GM18520 (cell line): ENCODE measurements around the gene PMP22.

ENCODE experiments used
- ATAC-seq: cut with Tn5 transposase; IDR thresholded peaks from one replicate; pipeline ENCODE4 v1.9.1; 2021; ENCODE audit not compliant: unreplicated experiment

The PMP22 gene

DNA sequence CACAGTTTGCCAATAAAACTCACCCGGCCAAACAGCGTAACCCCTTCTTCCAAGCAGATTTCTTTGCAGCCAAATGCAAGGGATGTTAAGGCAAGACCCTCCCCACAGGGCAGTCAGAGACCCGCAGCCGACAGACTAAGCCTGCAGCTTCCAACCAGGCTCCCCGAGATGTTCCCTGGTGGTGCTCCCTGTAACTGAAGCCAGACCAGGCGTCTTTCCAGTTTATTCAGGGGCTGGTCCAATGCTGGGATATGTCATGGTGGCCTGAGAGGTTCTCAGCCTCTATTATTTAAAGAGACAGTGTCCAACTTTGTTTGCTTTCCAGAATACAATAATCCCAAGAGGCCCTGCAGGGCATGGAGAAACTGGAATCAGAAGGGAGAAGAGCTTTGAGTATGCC, at the start of gene PMP22:
PMP22 (minus strand) TSS at position 196 of the 400 bp plus-strand sequence. CDS start 4,599 bp downstream, outside the sequence.
- ATAC-seq, result no peak

DNA sequence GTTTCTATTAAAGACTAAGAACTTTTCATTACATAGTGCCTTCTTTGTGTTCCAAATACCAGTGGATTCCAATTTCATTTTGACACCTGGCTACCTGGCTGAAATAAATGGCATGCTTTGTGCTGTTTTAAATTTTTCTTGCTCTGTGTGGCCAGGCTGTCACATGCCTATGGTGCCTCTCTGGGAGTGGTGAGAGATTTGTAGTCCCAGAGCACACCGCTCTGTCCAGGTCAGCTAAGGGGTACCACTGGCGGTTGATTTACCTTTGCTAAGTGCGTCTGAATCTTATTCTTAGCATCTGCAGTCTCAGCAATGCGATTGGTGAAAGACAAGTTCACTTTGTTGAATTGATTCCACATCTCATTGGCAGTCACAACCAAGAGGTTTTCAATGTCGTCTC, 46.9 kb upstream of the PMP22 start:
- ATAC-seq, result no peak

DNA sequence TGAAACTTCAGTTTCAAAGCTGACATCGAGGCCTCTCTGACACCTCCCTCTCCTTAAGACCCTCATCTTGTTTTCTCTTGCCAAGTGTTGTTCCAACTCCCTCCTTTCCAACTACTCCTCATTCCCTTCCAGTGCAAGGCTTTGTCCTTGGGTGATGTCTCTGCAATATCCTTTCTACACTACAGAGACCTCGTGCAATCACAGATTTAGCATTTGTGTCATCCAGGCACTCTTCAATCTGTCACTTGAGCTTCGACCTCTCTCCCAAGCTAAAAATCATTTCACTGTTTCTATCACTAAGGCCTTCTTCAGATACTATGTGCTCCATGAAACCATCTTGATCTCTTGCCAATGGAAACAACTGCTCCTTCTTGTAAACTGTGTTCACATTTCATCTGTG, 44.7 kb upstream of the PMP22 start:
- ATAC-seq, result no peak

DNA sequence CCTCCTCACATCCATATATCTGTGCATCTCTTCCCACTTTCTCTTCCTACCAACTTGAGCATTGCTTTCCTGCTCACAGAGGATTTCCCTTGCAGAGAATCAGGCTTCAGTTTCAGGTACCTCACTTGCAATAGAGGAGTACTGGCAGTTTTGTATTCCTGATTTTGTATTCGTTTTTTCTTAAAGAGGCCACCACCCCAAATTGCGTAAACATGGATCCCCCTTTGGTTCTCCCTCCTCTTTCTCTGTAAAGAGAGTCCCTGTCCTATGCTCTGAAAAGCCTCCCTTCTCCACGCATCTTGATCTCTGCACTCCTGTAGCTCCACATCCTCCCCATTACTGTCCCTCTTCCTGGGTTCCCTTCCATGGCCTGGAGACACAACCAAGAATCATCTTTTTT, 44.1 kb upstream of the PMP22 start:
- no peak for ATAC-seq

DNA sequence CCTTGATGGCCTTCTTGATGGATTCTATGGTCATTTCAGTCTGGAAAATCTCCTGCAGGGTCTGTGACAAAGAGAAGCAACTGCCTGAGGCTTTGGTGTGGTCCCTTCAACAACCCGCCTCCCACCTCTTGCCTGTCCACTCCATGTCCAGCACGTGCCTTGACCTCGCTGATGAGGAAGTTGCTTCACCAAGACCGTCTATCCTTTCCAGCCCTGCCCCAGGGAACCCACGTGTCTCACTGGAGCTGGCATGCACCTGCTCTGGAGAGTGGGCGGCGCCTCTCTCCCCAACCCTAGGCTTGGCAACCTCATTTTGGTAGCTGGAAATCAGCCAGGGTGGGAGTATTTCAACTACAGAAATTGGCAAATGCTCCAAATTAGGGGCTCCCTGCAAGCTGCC, 43.6 kb upstream of the PMP22 start:
- ATAC-seq, result no peak

DNA sequence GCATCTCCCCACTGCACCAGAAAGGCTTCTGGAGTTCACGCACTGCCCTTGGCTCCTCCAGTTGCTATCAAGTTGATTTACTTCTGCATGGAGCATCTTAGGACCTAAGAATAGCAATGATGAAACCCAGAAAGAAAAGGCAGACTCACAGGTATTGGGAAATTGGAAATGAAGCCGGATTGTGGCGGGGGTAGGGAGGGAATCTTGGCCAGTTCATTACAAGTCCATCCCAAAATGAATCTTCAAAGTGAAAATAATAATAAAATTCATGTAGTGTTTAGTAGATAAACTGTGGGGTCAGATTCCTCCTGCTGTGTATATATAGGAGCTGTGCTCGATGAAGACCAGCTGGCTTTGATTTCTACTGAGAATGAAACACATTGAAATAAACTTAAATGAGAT, 42.6 kb upstream of the PMP22 start:
- no peak for ATAC-seq

DNA sequence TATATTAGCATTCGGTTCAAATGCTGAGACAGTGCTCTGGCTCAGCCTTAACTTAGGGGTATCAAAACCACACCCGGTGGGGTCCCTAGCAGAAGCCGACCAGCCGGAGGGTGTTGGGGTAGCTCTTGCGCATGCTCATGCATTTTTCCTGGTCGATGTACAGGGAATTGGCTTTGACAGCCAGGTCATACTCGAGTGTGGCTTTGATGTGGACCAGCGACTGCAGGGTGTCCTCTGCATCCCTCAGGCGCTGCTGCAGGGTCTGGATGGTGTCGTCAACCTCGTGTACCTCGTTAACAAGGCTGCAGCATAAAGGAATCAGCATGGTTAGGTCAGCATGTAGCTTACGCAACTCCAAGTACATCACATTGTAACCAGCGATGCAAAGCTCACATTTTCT, 38.7 kb upstream of the PMP22 start:
- no peak for ATAC-seq

DNA sequence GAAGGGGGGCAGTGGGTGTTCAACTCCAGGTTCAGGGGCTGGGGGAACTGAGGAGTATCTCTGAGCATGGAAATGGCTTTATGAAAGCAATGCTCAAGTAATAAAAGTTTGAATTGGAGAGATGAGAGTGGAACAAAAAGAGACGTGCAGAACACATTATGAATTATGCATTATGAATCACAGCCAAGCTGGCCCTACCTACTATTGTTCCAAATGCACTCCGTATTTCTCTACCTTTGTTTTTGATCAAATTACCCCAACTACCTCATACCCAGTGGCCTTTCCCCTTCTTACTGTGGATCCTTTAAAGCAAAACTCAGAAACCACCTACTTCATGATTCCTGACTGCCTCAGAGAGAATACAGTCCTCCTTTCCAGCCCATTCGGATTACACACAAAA, 38.1 kb upstream of the PMP22 start:
- no peak for ATAC-seq

DNA sequence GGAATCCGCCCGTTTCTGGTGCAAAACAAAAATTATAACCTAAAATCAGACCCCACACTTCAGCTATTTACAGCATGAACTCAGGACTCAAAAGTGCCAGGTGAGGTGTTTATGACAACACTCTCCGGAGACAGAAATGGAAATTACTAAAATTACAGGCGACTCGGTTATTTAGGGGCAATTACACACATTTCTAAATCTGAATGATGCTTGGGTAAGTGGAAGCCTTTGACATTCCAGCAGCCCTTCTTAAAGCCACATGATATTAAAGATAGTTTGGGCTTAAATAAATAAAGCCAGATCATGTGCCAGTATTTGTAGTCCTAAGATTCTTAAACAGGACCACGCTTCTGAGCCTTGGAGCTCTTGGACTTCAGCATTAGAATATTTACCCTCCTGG, 36.7 kb upstream of the PMP22 start:
- no peak for ATAC-seq

DNA sequence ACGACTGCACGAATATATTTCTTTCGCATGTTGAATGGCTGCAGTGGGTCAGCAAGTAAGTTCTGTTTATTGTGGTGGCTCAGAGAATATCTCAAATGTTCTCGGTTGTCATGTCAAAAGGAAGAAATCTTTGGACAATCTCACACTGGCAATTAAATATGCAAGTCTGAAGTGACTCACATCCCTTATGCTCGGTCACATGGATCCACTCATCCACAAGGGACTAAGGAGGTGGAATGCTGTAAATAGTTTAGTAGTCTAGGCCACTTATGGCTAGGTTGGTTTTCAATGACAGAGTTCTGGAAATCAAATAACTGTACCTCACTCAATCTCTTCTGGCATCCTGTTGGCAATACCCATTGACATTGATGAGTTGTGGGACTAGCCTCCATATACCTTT, 33.0 kb upstream of the PMP22 start:
- no peak for ATAC-seq

DNA sequence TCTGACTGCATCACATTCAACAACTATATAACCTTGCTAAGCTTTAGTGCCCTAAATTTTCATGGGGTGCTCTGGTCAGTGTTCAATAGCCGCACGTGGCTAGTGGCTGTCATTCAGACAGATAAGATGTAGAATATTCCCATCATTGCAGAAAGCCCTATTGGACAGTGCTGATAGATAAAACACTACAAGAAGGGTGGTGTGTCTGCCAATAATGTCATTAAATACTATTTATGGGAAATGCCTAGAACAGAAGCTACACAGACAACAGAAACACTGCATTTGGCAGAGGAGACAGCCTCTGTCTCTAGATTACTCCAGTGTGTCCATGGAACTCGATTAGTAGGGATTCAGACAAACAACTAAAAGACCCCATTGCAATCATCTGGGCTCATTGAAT, 28.4 kb upstream of the PMP22 start:
- no peak for ATAC-seq

DNA sequence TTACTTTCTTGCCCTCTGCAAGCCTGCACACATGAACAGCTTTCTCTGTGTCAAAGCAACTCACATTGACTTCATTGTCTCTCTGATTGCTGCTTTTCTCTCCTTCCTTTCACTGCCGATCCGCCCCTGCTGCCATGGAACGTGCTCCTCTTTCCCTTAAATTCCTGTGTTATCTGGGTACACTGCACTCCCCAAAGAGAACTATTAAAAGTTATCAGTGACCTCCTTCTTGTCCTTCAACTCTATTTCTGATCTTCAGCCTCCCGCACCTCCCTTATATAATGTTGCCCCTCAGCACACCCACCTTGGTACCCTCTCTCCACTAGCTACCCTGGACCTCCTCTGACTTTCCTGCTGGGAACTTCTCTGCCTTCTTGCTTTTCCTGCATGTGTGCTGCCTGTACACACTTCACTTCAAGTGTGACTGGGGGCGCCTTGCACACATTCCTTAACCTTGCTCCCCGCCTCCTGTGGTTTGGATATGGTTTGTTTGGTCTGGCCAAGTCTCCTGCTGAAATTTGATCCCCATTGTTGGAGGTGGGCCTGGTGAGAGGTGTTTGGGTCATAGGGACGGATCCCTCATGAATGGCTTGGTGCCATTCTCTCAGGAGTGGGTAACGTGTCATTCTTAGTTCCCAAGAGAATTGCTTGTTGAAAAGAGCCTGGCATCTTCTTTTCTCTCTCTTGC, 26.7 kb upstream of the PMP22 start:
- ATAC-seq, result no peak

DNA sequence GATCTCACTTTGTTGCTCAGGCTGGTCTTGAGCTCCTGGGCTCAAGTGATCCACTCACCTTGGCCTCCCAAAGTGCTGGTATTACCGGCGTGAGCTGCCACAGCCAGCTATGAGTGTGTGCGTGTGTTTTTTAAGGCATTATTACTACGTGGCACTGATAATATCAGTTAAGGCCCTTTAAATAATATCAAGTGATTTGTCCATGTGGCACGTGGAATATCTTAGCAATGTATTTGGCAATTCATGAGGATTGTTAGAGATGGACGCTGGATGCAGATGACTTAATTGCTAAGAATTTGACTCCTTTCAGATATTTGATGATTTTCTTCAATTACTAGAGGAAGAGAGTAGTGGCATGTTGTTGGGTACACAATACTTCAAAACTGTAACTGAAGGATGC, 25.5 kb upstream of the PMP22 start:
- no peak for ATAC-seq

DNA sequence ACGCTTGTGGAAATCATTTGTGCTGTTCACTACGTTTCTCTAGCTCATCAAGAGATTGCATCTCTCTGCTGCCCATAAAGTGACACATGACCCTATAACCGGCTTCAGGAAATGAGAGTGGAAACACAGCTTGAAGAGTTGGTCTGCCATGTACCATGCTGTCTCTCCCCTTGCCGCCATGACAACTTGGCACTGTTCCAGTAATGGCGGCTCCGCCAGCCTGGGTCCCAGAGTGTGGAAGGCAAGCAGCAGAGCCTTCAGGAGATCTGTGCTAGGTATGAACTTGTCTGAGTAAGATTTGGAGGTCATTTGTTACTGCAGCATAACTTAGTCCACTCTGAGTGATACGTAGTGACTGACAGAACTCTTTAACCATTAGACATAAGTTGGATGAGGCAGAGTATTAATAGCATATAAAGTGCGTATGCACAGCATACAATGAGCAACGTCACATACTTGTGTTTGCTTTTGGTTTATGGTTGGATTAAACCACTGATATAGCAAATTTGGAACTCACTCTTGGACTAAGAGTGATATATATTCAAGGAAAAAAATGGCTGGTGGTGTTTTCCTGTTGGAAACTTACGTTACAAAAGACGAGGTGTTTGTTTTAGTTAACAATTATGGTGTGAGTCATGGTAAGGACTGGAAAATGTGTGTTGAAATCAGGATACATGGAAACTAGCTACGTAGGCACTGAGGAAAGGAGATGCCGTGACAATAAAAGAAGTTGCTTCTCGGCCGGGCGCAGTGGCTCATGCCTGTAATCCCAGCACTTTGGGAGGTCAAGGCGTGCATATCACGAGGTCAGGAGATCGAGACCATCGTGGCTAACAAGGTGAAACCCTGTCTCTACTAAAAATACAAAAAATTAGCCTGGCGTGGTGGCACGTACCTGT, 24.4 kb upstream of the PMP22 start:
- no peak for ATAC-seq

DNA sequence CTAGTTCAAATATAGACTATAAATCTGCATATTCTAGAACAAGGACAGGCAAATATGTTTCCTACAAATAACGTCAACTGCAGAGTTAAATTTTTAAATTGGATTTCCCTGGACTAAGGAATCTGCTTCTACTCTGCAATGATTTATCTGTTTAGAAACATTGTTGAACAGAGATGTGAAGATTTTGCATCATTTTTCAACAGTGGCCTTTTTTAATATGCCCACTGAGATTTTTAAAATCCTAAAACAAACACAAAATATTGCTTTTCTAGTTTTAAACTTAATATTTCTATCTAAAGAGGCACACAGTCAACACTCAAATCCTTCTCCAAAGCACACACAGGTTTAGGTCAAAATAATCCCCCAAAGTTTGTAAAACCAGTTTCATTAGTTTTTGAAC, 23.7 kb upstream of the PMP22 start:
- ATAC-seq, result no peak

DNA sequence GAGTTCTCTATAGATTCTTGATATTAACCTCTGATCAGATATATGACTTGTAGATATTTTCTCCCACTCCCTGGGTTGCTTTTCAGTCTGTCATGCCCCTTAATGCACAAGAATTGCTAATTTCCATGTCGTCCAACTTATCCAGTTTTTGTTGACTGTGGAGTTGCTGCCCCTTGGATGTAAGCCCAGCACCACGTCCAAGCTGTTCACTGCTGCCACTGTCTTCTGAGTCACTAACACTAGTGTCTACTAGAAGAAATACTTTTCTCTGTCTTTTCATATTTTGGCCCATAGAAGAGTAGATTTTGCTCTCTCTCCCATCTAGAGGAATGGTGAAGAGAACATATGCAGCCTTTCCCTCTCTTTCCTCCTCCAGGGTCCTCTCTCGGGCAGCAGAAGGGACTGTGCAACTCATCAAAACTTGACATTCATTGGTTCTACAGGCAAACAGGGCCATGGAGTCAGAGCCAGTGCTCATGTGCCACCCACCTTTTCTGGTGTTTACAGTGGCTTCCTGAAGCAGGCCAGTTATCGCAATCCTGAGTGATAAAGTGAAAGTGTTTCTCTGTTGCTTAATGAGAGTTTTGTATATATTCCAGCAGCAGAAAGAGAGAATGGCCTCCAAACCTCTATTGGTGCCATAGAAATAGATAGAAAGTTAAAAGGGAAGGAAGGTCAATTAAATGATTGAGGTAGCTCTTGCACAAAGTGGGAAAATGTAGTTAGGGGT, 22.6 kb upstream of the PMP22 start:
- no peak for ATAC-seq

DNA sequence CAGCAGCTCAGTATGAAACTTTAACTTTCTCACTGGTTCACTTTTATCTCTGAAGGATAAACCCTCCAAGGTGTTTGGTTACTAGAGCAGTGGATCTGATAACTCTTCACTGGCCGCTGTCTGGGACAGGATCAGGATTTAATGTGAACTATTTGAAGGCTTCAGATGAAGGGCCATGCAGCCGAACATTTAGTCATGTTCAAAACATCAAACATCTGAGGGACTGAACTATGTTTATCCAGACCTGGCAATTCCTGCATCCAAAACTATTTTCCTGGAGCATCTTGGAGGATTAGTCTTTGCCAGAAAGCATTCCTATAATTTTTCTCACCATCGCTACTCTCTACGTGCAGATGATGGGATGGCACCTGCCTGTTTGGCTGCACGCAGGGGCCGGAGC, 20.3 kb upstream of the PMP22 start:
- no peak for ATAC-seq

DNA sequence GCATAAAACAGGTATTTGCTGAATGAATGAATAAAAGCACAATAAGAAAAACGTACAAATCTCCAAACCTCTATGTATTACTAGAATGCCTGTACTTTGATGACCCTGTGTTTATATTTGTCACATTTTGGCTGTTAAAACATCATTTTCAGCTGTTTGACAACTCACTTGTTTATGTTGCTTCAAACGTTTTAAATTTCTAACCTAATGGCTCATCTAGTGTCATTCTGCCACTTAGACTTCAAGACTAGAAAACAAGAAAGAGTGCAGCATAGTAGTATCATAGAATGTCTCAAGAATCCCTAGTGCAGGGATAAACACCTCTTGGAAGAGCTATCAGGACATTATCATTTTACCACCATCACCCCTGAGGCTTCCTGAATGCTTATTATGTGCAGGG, 19.4 kb upstream of the PMP22 start:
- no peak for ATAC-seq

DNA sequence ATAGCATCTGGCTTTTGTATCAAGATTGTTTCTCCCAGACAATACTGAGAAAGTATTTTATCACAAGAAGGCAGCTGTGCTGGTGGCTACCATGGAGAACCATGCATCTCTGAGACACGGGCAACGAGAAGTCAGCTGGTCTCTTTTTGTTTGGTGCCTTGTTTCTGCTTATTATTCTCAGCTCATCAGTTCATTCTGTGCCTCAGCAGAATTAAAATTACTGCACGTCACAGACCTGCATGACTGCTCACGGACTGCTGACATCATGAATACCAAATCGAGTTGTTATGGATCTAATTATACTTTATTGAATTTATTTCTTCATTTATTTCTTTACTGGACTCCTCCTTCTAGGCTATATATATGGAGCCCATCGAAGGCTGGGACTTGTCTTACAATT, 19.0 kb upstream of the PMP22 start:
- no peak for ATAC-seq

DNA sequence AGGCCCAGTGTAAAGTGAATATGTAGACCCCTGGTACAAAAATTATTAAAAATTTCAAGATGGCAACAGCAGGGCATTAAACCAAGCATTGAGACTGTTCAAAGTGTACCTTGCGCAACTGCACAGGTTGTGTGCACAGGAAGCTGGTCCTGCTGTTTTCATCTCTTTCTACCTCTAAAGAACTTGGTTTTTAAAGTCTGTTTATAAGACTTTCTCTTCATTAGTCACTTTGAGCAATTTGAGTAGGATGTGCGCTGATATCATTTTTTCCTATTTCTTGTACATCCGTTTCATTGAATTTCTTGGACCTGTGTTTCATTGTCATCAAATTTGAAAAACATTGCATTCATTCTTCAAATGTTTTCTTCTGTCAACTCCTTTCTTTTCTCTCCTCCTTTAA, 16.8 kb upstream of the PMP22 start:
- no peak for ATAC-seq

DNA sequence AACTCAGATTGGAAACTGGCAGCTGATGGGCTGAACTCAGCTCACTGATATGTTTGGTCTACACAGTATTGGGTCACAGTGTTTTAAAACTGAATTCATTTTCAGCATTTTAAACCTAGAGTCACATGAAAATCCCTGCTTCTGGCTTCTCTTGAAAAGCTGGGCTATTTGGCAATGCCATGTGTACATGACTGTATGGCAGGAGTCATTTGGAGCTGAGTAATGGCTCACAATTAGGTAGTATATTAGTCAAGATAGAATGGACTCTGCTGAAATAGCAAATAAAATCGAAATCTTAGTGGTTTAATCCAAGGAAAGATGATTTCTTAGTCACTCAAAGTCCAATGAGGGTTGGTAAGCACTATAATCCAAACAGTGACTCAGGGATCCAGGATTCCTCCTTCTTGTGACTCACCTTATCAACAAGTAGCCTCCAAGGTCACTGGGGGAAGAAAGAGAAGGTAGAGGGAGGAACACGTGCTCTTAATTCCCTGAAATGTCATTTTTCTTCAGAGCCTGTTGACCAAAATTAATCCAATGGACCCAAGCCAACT, 13.9 kb upstream of the PMP22 start:
- no peak for ATAC-seq

DNA sequence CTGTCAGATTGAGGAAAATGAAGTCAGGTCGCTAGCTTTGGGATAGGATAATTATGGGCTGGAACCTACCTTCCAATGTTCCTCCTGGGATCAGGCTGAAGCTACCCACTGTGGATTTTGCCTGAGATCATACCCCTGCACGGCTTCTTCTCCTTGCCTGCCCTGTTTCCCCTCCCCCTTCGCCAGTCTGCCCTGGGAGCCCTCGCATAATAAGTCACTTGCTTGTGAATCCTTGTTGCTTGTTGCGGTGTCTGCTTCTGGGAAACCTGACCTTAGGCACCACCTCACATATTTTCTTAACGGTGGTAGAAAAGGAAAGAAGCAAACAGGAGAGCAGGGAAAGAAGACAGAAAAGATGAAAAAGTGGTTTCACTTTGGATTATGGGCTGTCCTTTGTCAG, 13.3 kb upstream of the PMP22 start:
- ATAC-seq, result no peak
